H1 (cell line): ENCODE results near the gene B9D1. TPM values are rescaled to one million over a fixed set of nuclear protein-coding genes. Genes with fewer than 3 reads are reported as not detected.

ENCODE experiments used
- CTCF ChIA-PET: fragments of 300-600 bp; sonication (Branson Sonifier 250); formaldehyde crosslinking; loops from one replicate; lab custom pipeline; 2021; ENCODE audit not compliant: partially characterized antibody; lab: Charles Lee
- POLR2A ChIA-PET: fragments of 300-600 bp; sonication (Branson Sonifier 250); formaldehyde crosslinking; loops from one replicate; lab custom pipeline; 2021; ENCODE audit warnings: inconsistent platforms; ENCODE audit not compliant: partially characterized antibody; lab: Charles Lee
- DNase-seq, 2 experiments: peaks; one replicate each; pipeline versions ENCODE4 v3.0.0 to v3.0.0-alpha.2; 2010 to 2022; ENCODE audit warnings: low spot score in 2 of 2, low read depth in 1 of 2, mixed read lengths in 1 of 2
- FAIRE-seq: peaks from 2 replicates; lab custom pipeline; 2011; peaks lifted over from hg19 to GRCh38; lab: Jason Lieb, UNC
- H2AFZ ChIP-seq: 2 replicates; pipeline ENCODE4 v1.8.1; 2012; ENCODE audit warnings: low read length, inconsistent platforms
- H2AK5ac ChIP-seq: 2 replicates; pipeline ENCODE4 v1.6.1; 2013; ENCODE audit warnings: low read depth, low read length
- H2BK120ac ChIP-seq: replicated peaks from 2 replicates; pipeline ENCODE3; 2013; ENCODE audit warnings: low read depth, low read length, inconsistent platforms
- H2BK12ac ChIP-seq: 2 replicates; pipeline ENCODE4 v1.6.1; 2013; ENCODE audit warnings: low read depth, low read length
- H2BK15ac ChIP-seq: 2 replicates; pipeline ENCODE4 v1.6.1; 2013; ENCODE audit warnings: low read length
- H2BK20ac ChIP-seq: 2 replicates; pipeline ENCODE4 v1.6.1; 2013; ENCODE audit warnings: low read length
- H2BK5ac ChIP-seq: 2 replicates; pipeline ENCODE4 v1.6.1; 2013; ENCODE audit warnings: low read depth, low read length
- H3K14ac ChIP-seq: 2 replicates; pipeline ENCODE4 v1.6.1; 2013; ENCODE audit warnings: inconsistent platforms; ENCODE audit not compliant: insufficient read length
- H3K18ac ChIP-seq: 2 replicates; pipeline ENCODE4 v1.6.1; 2013; ENCODE audit warnings: low read length; ENCODE audit errors: extremely low read depth
- H3K23ac ChIP-seq: 2 replicates; pipeline ENCODE4 v1.6.1; 2013; ENCODE audit warnings: inconsistent platforms; ENCODE audit not compliant: insufficient read length
- H3K23me2 ChIP-seq: 2 replicates; pipeline ENCODE4 v1.6.1; 2013; ENCODE audit warnings: low read depth, low read length
- H3K27ac ChIP-seq: 2 replicates; pipeline ENCODE4 v1.6.1; 2011; ENCODE audit warnings: low read depth, low read length, inconsistent platforms
- H3K27me3 ChIP-seq, 4 experiments: replicated peaks in 1 of 4; 1 replicate in 1 of 4; 2 replicates in 3 of 4; pipeline versions ENCODE4 v1.6.1 to v1.8.1; 2011 to 2013; ENCODE audit warnings: low read length in 3 of 4, mild to moderate bottlenecking in 3 of 4, inconsistent platforms in 2 of 4, mixed read lengths in 2 of 4, moderate library complexity in 1 of 4; ENCODE audit not compliant: control insufficient read depth in 3 of 4, insufficient read depth in 3 of 4; ENCODE audit errors: extremely low read depth in 1 of 4
- H3K36me3 ChIP-seq, 4 experiments: 2 replicates each; pipeline versions ENCODE4 v1.6.1 to v1.8.1; 2011 to 2013; ENCODE audit warnings: mild to moderate bottlenecking in 4 of 4, low read length in 3 of 4, moderate library complexity in 2 of 4, control low read depth in 1 of 4, inconsistent platforms in 1 of 4; ENCODE audit not compliant: insufficient read depth in 4 of 4, control insufficient read depth in 2 of 4
- H3K4ac ChIP-seq: replicated peaks from 2 replicates; pipeline ENCODE3; 2013; ENCODE audit warnings: low read length, low read depth, mixed read lengths, inconsistent platforms; ENCODE audit not compliant: insufficient read length
- H3K4me1 ChIP-seq, 4 experiments: replicated peaks in 1 of 4; 1 replicate in 1 of 4; 2 replicates in 3 of 4; pipeline versions ENCODE4 v1.6.1 to v1.8.1; 2011 to 2013; ENCODE audit warnings: low read length in 3 of 4, inconsistent platforms in 2 of 4, mixed read lengths in 1 of 4; ENCODE audit not compliant: insufficient read depth in 4 of 4, control insufficient read depth in 3 of 4
- H3K4me2 ChIP-seq, 2 experiments: 2 replicates each; pipeline versions ENCODE4 v1.6.1 to v1.8.1; 2011 to 2013; ENCODE audit warnings: low read depth in 2 of 2, low read length in 2 of 2, control low read depth in 1 of 2, inconsistent platforms in 1 of 2, mild to moderate bottlenecking in 1 of 2; ENCODE audit not compliant: insufficient read depth in 1 of 2
- H3K4me3 ChIP-seq, 4 experiments: fragments of 200-600, 300-600 bp in 1 of 4; sonication (generic), shearing (Covaris generic), sonication (Bioruptor Twin) in 1 of 4; 2 replicates each; pipeline versions ENCODE4 v1.5.1 to v1.8.1; 2011 to 2016; ENCODE audit warnings: low read length in 4 of 4, low read depth in 3 of 4, control low read depth in 2 of 4, inconsistent platforms in 2 of 4, mild to moderate bottlenecking in 2 of 4, mixed read lengths in 1 of 4, moderate library complexity in 1 of 4; ENCODE audit not compliant: insufficient read depth in 2 of 4; ENCODE audit errors: extremely low read depth in 1 of 4
- H3K56ac ChIP-seq: replicated peaks from 2 replicates; pipeline ENCODE3; 2013; ENCODE audit warnings: low read depth, mild to moderate bottlenecking, mixed read lengths, low read length, inconsistent platforms; ENCODE audit not compliant: insufficient read length
- H3K79me1 ChIP-seq: 2 replicates; pipeline ENCODE4 v1.6.1; 2013; ENCODE audit warnings: low read depth, low read length, control low read depth
- H3K79me2 ChIP-seq, 2 experiments: 2 replicates each; pipeline versions ENCODE4 v1.6.1 to v1.8.1; 2012 to 2013; ENCODE audit warnings: low read length in 2 of 2, mild to moderate bottlenecking in 2 of 2, inconsistent platforms in 1 of 2; ENCODE audit not compliant: insufficient read depth in 2 of 2, control insufficient read depth in 1 of 2
- H3K9ac ChIP-seq, 4 experiments: replicated peaks in 1 of 4; 1 replicate in 1 of 4; 2 replicates in 3 of 4; pipeline versions ENCODE4 v1.6.1 to v1.8.1; 2011 to 2013; ENCODE audit warnings: low read depth in 3 of 4, low read length in 3 of 4, control low read depth in 2 of 4, mild to moderate bottlenecking in 2 of 4, moderate library complexity in 2 of 4, inconsistent platforms in 1 of 4; ENCODE audit errors: extremely low read depth in 1 of 4
- H3K9me3 ChIP-seq, 2 experiments: 2 replicates each; pipeline versions ENCODE4 v1.6.1 to v1.8.1; 2012 to 2013; ENCODE audit warnings: mild to moderate bottlenecking in 2 of 2, moderate library complexity in 2 of 2, control low read depth in 1 of 2, inconsistent platforms in 1 of 2, low read depth in 1 of 2, low read length in 1 of 2, mixed read lengths in 1 of 2; ENCODE audit not compliant: insufficient read depth in 2 of 2
- H4K20me1 ChIP-seq, 2 experiments: replicated peaks in 1 of 2; 2 replicates each; pipeline versions ENCODE3 to v1.8.1; 2011 to 2013; ENCODE audit warnings: inconsistent platforms in 2 of 2, low read length in 2 of 2, mild to moderate bottlenecking in 1 of 2; ENCODE audit not compliant: insufficient read depth in 2 of 2, control insufficient read depth in 1 of 2
- H4K5ac ChIP-seq: 2 replicates; pipeline ENCODE4 v1.6.1; 2013; ENCODE audit warnings: low read length, low read depth, mixed read lengths, inconsistent platforms; ENCODE audit not compliant: insufficient read length
- H4K8ac ChIP-seq: 2 replicates; pipeline ENCODE4 v1.8.0; 2013; ENCODE audit warnings: mild to moderate bottlenecking, moderate library complexity, low read length, inconsistent platforms; ENCODE audit not compliant: insufficient read depth; ENCODE audit errors: extremely low read depth
- H4K91ac ChIP-seq: replicated peaks from 2 replicates; pipeline ENCODE3; 2013; ENCODE audit warnings: low read length, mixed read lengths, inconsistent platforms; ENCODE audit not compliant: insufficient read length
- ASH2L ChIP-seq: fragments of 200-600, 300-600 bp; sonication (generic); IDR thresholded peaks from one replicate; pipeline ENCODE4 v1.7.1; 2017; ENCODE audit warnings: low read length
- CTBP2 ChIP-seq: IDR thresholded peaks from 2 replicates; pipeline ENCODE4 v1.7.0; 2011; ENCODE audit warnings: borderline replicate concordance, mild to moderate bottlenecking, moderate library complexity, mixed read lengths, low read length; ENCODE audit not compliant: insufficient read depth, insufficient read length
- EP300 ChIP-seq, 2 experiments: IDR thresholded peaks; 1 replicate in 1 of 2; 2 replicates in 1 of 2; pipeline ENCODE4 v1.6.1; 2011 to 2012; ENCODE audit warnings: low read depth in 2 of 2, low read length in 2 of 2, mild to moderate bottlenecking in 2 of 2, borderline replicate concordance in 1 of 2, inconsistent platforms in 1 of 2, moderate library complexity in 1 of 2
- EZH2 ChIP-seq: fragments of 200-600 bp; sonication (generic); IDR thresholded peaks from 2 replicates; pipeline ENCODE4 v1.7.1; 2012; ENCODE audit warnings: low read depth, mild to moderate bottlenecking, moderate library complexity, low read length, inconsistent platforms; ENCODE audit not compliant: severe bottlenecking
- KDM1A ChIP-seq: fragments of 200-600, 300-600 bp; sonication (generic); IDR thresholded peaks from 2 replicates; pipeline ENCODE4 v1.7.1; 2016; ENCODE audit warnings: mild to moderate bottlenecking, low read length, borderline replicate concordance
- MAFK ChIP-seq: IDR thresholded peaks from 2 replicates; pipeline ENCODE4 v1.6.1; 2012; ENCODE audit warnings: low read depth, mild to moderate bottlenecking, improper control_type of control experiment, low read length
- POU5F1 ChIP-seq: IDR thresholded peaks from 2 replicates; pipeline ENCODE4 v1.6.1; 2011; ENCODE audit warnings: low read depth, mild to moderate bottlenecking, low read length, moderate library complexity
- RNF2 ChIP-seq: fragments of 200-900, 300-1000 bp; sonication (generic); IDR thresholded peaks from 2 replicates; pipeline ENCODE4 v1.7.1; 2016; ENCODE audit warnings: borderline replicate concordance, low read depth, mild to moderate bottlenecking, antibody characterized with exemption, low read length; ENCODE audit not compliant: poor library complexity, severe bottlenecking; ENCODE audit errors: missing control alignments
- TCF12 ChIP-seq: IDR thresholded peaks from 2 replicates; pipeline ENCODE4 v1.6.1; 2011; ENCODE audit warnings: low read depth, mild to moderate bottlenecking, low read length
- TEAD4 ChIP-seq: IDR thresholded peaks from 2 replicates; pipeline ENCODE4 v1.6.1; 2012; ENCODE audit warnings: low read depth, low read length, inconsistent platforms, mixed read lengths
- WGBS, 2 experiments: shearing (Covaris generic) in 1 of 2; methylation state at CpG; one replicate each; pipeline versions ENCODE4 v1.1.6 to v1.1.7; 2013 to 2015; ENCODE audit warnings: low lambda C conversion rate in 2 of 2, mixed read lengths in 2 of 2, inconsistent platforms in 1 of 2, low coverage in 1 of 2, missing lambda C conversion rate in 1 of 2; ENCODE audit not compliant: insufficient replicate concordance in 2 of 2, insufficient coverage in 1 of 2, insufficient read length in 1 of 2; ENCODE audit errors: extremely low coverage in 1 of 2, missing lambda C conversion rate in 1 of 2; 5-methylcytosine and 5-hydroxymethylcytosine counted together
- polyA plus RNA-seq, 7 experiments: library from polyadenylated mRNA; depleted of rRNA in 3 of 7; stranded (reverse) in 5 of 7; unstranded in 2 of 7; fragments of >200 nt in 5 of 7; fragments of 200-250 nt in 2 of 7; gene quantifications; 1 replicate in 5 of 7; 2 replicates in 1 of 7; 4 replicates in 1 of 7; pipeline versions ENCODE4 v1.2.1 to v1.2.3, GENCODE V29; 2011 to 2013; ENCODE audit warnings: missing spikeins in 2 of 7, mixed read lengths in 2 of 7
- total RNA-seq: library from RNA; stranded (reverse); fragmentation: NEBNext Ultra II Directional; extraction: Animal tissue kit (Norgen Biotek cat#: 25700); gene quantifications from 2 replicates; pipeline ENCODE4 v1.2.1, GENCODE V29; 2021

B9D1 gene
- total and polyA plus RNA-seq, 2 of the 8 experiments (the other 6 are each of a cell fraction or from before 2014, with no cell fraction given) = 24.6 to 65.7 TPM

DNA sequence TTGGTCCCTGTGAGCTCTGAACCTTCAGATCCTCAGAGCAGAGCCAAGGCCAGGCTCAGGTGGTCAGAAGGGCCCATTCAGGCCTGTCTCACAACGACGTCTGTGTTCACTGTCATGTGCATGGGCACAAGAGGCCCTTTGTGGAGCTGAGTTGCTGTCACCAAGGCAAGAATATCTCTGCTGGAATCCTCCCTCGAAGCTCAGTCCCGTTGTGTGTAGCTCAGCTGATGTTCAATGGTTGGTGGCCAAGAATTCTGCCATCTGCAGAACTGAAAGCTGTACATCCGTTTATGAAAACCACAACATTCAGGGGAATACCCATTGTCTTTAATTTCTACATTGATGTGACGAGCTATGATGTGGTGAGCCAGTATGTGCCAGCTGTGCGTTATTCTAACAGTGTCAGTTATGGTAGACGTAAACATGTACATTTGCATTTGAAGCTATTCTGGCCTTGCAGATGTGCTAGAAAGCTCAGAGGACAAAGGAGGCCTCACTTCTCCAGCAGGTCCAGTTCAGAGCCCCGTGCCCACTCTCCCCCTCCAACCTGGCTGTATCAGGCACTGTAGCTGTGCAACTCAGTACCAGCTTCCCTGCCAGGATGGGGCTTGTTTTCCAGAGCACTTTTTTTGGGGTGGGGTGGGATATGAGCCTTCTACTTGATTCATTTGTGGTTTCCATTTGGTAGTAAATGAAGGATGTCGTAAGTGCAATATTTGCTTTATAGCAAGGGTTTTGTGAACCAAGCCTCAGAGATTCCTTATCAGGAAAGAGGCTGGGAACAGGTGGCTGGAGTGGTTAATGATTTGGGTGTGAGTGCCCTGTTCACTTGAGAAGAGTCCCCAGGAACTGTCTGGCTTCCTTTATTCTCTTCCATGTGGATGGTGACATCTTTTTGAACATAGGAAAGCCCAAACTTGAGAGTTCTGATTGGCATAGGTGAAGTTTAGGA is 56.1 kb downstream of the B9D1 start:
- FAIRE-seq (no peak), DNase-seq (no peak)
- no peak overlapping the region for H3K4me3 ChIP-seq
- H3K4me2 ChIP-seq = no peak overlapping the region
- no peak overlapping the region for H2BK15ac ChIP-seq
- ChIA-PET POLR2A (interaction anchor here (0.7 to 1.7 kb wide), 4 partner anchors 11 to 57 kb away, joined by 3 read pairs; partner anchors contain the start of gene B9D1), CTCF (interaction anchor here (0.6 to 3.1 kb wide), 10 partner anchors 10 to 343 kb away, joined by 3 to 15 read pairs (median 4); no protein-coding TSS in a partner anchor)
- no peaks in the 10 kb centered on the region for H3K23me2 ChIP-seq
- H3K18ac ChIP-seq = no peak overlapping the region
- H3K27me3 ChIP-seq = no peaks in the 10 kb centered on the region
- no peaks in the 10 kb centered on the region for H3K79me2 ChIP-seq
- H3K27ac ChIP-seq = no peak overlapping the region
- no peak overlapping the region for H3K14ac ChIP-seq
- no peak overlapping the region for H2BK12ac ChIP-seq
- WGBS, 2 experiments = 95% methylated on average over 10 of the region's 10 CpGs; no CpG with 5 or more reads in 1 of the 2 experiments
- no peaks in the 10 kb centered on the region for H3K9me3 ChIP-seq
- H2AK5ac ChIP-seq = no peak overlapping the region
- H3K4ac ChIP-seq = no peak overlapping the region
- H2BK120ac ChIP-seq = no peak overlapping the region
- no peak overlapping the region for H3K9ac ChIP-seq
- TF ChIP-seq RNF2 = no peak
- no peak for TF ChIP-seq TEAD4
- no peak for TF ChIP-seq CTBP2
- TF ChIP-seq EZH2 = no peak
- no peak for TF ChIP-seq TCF12
- TF ChIP-seq KDM1A = no peak
- no peak for TF ChIP-seq ASH2L
- TF ChIP-seq POU5F1 = no peak
- no peak for TF ChIP-seq MAFK
- no peak for TF ChIP-seq EP300 (IDR thresholded peaks at IDR 0.05; ENCODE audit: borderline replicate concordance in 1 of 2, low read depth in 2 of 2, low read length in 2 of 2)
- no peak overlapping the region for H3K56ac ChIP-seq
- no peak overlapping the region for H2BK20ac ChIP-seq
- peaks cover 0 to 3% (median 0%) of the 10 kb centered on the region in 4 experiments; a peak in 4 of 8 replicates for H3K36me3 ChIP-seq
- no peak overlapping the region for H4K5ac ChIP-seq
- H4K91ac ChIP-seq = no peak overlapping the region
- no peak overlapping the region for H2AFZ ChIP-seq
- H3K23ac ChIP-seq = no peak overlapping the region
- H4K8ac ChIP-seq = no peak overlapping the region
- peaks cover 0 to 4% (median 0%) of the 10 kb centered on the region in 4 experiments; a peak in 2 of 7 replicates for H3K4me1 ChIP-seq
- peaks cover 16% of the 10 kb centered on the region for H3K79me1 ChIP-seq
- H4K20me1 ChIP-seq = peaks cover 6 to 27% of the 10 kb centered on the region in 2 experiments
- H2BK5ac ChIP-seq = no peak overlapping the region
